HEK293 (cell line): ENCODE data around the gene PLD6.

Source experiments
- CTCF ChIA-PET: fragments of 350-600 bp; formaldehyde crosslinking; extraction: SDS; loops from one replicate; lab custom pipeline; 2021; ENCODE audit warnings: antibody characterized with exemption; lab: Yijun Ruan, JAX
- POLR2A ChIA-PET: fragments of 300-600 bp; formaldehyde crosslinking; extraction: SDS; loops from one replicate; lab custom pipeline; 2020; ENCODE audit warnings: antibody characterized with exemption, inconsistent platforms; lab: Yijun Ruan, JAX
- H3K27ac ChIP-seq: fragments of 200-500 bp; sonication (Bioruptor generic); 2 replicates; pipeline ENCODE4 v1.5.1; 2014; ENCODE audit warnings: low read depth, low read length, control low read depth, inconsistent platforms; ENCODE audit errors: extremely low read depth
- H3K36me3 ChIP-seq, 2 experiments: fragments of 200-500 bp in 1 of 2; sonication (Bioruptor generic) in 1 of 2; 1 replicate in 1 of 2; 2 replicates in 1 of 2; pipeline ENCODE4 v1.5.1; 2014 to 2017; ENCODE audit warnings: inconsistent platforms in 2 of 2, low read length in 2 of 2; ENCODE audit not compliant: control insufficient read depth in 2 of 2, insufficient read depth in 1 of 2
- H3K4me1 ChIP-seq: fragments of 200-500 bp; sonication (Bioruptor generic); 2 replicates; pipeline ENCODE4 v1.5.1; 2014; ENCODE audit warnings: mild to moderate bottlenecking, low read length, inconsistent platforms; ENCODE audit not compliant: control insufficient read depth, insufficient read depth
- H3K4me3 ChIP-seq: 2 replicates; pipeline ENCODE4 v1.5.1; 2011; ENCODE audit warnings: low read depth, mild to moderate bottlenecking, control low read depth, low read length, moderate library complexity
- H3K9me3 ChIP-seq: fragments of 200-500 bp; sonication (Bioruptor generic); 2 replicates; pipeline ENCODE4 v1.5.1; 2014; ENCODE audit warnings: low read depth, low read length, inconsistent platforms; ENCODE audit not compliant: control insufficient read depth, insufficient read depth
- BCL6B ChIP-seq: fragments of 450-650 bp; formaldehyde crosslinking; IDR thresholded peaks from 2 replicates; pipeline ENCODE4 v1.5.1; 2017; ENCODE audit warnings: missing biosample characterization, missing genetic modification characterization
- EGR2 ChIP-seq: fragments of 450-650 bp; formaldehyde crosslinking; IDR thresholded peaks from 2 replicates; pipeline ENCODE4 v1.5.1; 2016; ENCODE audit warnings: low read depth, missing biosample characterization, missing genetic modification characterization
- KLF9 ChIP-seq: fragments of 450-650 bp; formaldehyde crosslinking; IDR thresholded peaks from 2 replicates; pipeline ENCODE4 v1.5.1; 2016; ENCODE audit warnings: missing biosample characterization, missing genetic modification characterization, low read depth
- OVOL3 ChIP-seq: fragments of 450-650 bp; formaldehyde crosslinking; IDR thresholded peaks from 2 replicates; pipeline ENCODE4 v1.5.1; 2016; ENCODE audit warnings: missing biosample characterization, missing genetic modification characterization
- REST ChIP-seq: fragments of 450-650 bp; formaldehyde crosslinking; IDR thresholded peaks from 2 replicates; pipeline ENCODE4 v1.5.1; 2016; ENCODE audit warnings: missing biosample characterization, missing genetic modification characterization
- YY1 ChIP-seq: fragments of 450-650 bp; formaldehyde crosslinking; IDR thresholded peaks from 2 replicates; pipeline ENCODE4 v1.5.1; 2018; ENCODE audit warnings: missing biosample characterization, missing genetic modification characterization
- ZFHX2 ChIP-seq: fragments of 450-650 bp; formaldehyde crosslinking; conservative IDR thresholded peaks from 2 replicates; pipeline ENCODE4 v1.5.1; 2016; ENCODE audit warnings: missing biosample characterization, missing genetic modification characterization
- ZFP41 ChIP-seq: fragments of 450-650 bp; formaldehyde crosslinking; IDR thresholded peaks from 2 replicates; pipeline ENCODE4 v1.5.1; 2016; ENCODE audit warnings: missing biosample characterization, missing genetic modification characterization, borderline replicate concordance
- ZNF184 ChIP-seq: fragments of 450-650 bp; IDR thresholded peaks from 2 replicates; pipeline ENCODE4 v1.5.1; 2018; ENCODE audit warnings: missing biosample characterization, mild to moderate bottlenecking, missing genetic modification characterization
- ZNF248 ChIP-seq: fragments of 450-650 bp; formaldehyde crosslinking; IDR thresholded peaks from 2 replicates; pipeline ENCODE4 v1.5.1; 2017; ENCODE audit warnings: missing biosample characterization, missing genetic modification characterization
- ZNF473 ChIP-seq: fragments of 450-650 bp; formaldehyde crosslinking; IDR thresholded peaks from 2 replicates; pipeline ENCODE4 v1.5.1; 2017; ENCODE audit warnings: missing biosample characterization, missing genetic modification characterization
- ZNF521 ChIP-seq: fragments of 450-650 bp; formaldehyde crosslinking; IDR thresholded peaks from 2 replicates; pipeline ENCODE4 v1.5.1; 2017; ENCODE audit warnings: missing biosample characterization, mild to moderate bottlenecking, missing genetic modification characterization
- ZNF530 ChIP-seq: fragments of 450-650 bp; formaldehyde crosslinking; IDR thresholded peaks from 2 replicates; pipeline ENCODE4 v1.5.1; 2016; ENCODE audit warnings: low read depth, missing biosample characterization, missing genetic modification characterization
- ZNF549 ChIP-seq: fragments of 450-650 bp; IDR thresholded peaks from 2 replicates; pipeline ENCODE4 v1.5.1; 2018; ENCODE audit warnings: missing biosample characterization, missing genetic modification characterization, mild to moderate bottlenecking, inconsistent platforms, moderate library complexity
- ZNF571 ChIP-seq: fragments of 450-650 bp; formaldehyde crosslinking; IDR thresholded peaks from 2 replicates; pipeline ENCODE4 v1.5.0; 2017; ENCODE audit warnings: missing biosample characterization, missing genetic modification characterization
- ZNF580 ChIP-seq: fragments of 450-650 bp; formaldehyde crosslinking; IDR thresholded peaks from 2 replicates; pipeline ENCODE4 v1.5.1; 2016; ENCODE audit warnings: missing biosample characterization, missing genetic modification characterization
- ZSCAN18 ChIP-seq: fragments of 450-650 bp; formaldehyde crosslinking; IDR thresholded peaks from 2 replicates; pipeline ENCODE4 v1.5.1; 2016; ENCODE audit warnings: missing biosample characterization, missing genetic modification characterization
- ZSCAN30 ChIP-seq: fragments of 450-650 bp; IDR thresholded peaks from 2 replicates; pipeline ENCODE4 v1.5.1; 2018; ENCODE audit warnings: missing biosample characterization, mild to moderate bottlenecking, missing genetic modification characterization, moderate library complexity
- TF ChIP-seq, protein P1 (sequence below): fragments of 450-650 bp; formaldehyde crosslinking; IDR thresholded peaks from 2 replicates; pipeline ENCODE4 v1.5.1; 2016; ENCODE audit warnings: missing biosample characterization, missing genetic modification characterization

Gene PLD6

DNA sequence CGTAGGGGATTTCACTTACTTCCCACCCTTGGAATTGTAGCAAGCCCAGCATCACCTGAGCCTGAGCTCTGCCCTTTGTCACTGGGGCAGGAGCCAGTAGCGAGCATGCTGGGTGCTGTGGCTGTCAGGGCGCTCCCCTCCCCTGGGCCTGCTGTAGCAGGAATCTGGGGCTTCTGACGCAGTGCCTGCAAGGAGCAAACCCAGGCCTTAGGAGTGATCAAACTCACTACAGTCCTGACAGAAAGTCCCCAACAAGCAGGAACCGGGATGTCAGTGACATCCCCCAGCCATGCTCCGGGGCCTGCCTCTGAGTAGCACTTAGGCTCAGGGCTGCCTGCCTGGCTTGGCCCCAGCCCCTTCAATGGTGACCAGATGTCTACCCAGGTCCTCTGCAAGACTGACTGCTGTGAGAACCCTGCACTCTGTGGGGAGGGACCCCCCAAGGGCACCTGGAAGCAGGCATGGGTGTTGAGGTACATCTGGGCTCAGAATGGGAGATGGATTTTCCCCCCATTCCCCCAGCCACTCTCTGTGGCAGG is 23.5 kb downstream of the PLD6 start (continued):
- no peak for TF ChIP-seq REST (tag by site-specific recombination)
- TF ChIP-seq BCL6B (tag by site-specific recombination): no peak
- no peak for TF ChIP-seq ZNF248 (tag by site-specific recombination)
- TF ChIP-seq YY1 (tag by site-specific recombination): no peak
- no peak for TF ChIP-seq ZNF530 (tag by site-specific recombination)

- CTCF ChIA-PET: interaction anchor here (0.5 to 0.9 kb wide), 3 partner anchors 18 to 264 kb away, joined by 3 to 4 read pairs (median 4); no protein-coding TSS in a partner anchor
- TF ChIP-seq ZSCAN30: no peak
- peak; percentile 80 for TF ChIP-seq ZFHX2
- peak; percentile 45; the same call in 1 of the 2 replicates for TF ChIP-seq EGR2 (tag by site-specific recombination)
- Histone ChIP-seq H3K27ac (no peak overlapping the region), H3K4me1 (no peaks in the 10 kb centered on the region), H3K9me3 (no peaks in the 10 kb centered on the region), H3K36me3 (peaks cover 18 to 93% of the 10 kb centered on the region in 2 experiments), H3K4me3 (no peak overlapping the region)
- POLR2A ChIA-PET: no interaction called here
Observed at GRCh38 chr17:17181666-17182597, 24.2 kb downstream of the PLD6 start.

GRCh38 chr17:17180741-17181525 is 25.2 kb downstream of the PLD6 start:
- H3K9me3 ChIP-seq: no peaks in the 10 kb centered on the region
- POLR2A ChIA-PET: no interaction called here
- no peaks in the 10 kb centered on the region for H3K4me1 ChIP-seq
- H3K36me3 ChIP-seq: peaks cover 18 to 93% of the 10 kb centered on the region in 2 experiments
- no peak overlapping the region for H3K27ac ChIP-seq
- H3K4me3 ChIP-seq: no peak overlapping the region
- CTCF ChIA-PET: interaction anchor here (0.9 to 1.7 kb wide), 2 partner anchors 40 to 180 kb away, joined by 3 to 7 read pairs; no protein-coding TSS in a partner anchor
- TF ChIP-seq ZNF473 (tag by site-specific recombination) (no peak), ZFP41 (tag by site-specific recombination) (no peak), OVOL3 (tag by site-specific recombination) (no peak), ZNF549 (tag by site-specific recombination) (no peak), ZSCAN18 (tag by site-specific recombination) (no peak), ZNF580 (tag by site-specific recombination) (no peak), ZNF521 (no peak), ZNF571 (tag by site-specific recombination) (no peak), ZNF184 (tag by site-specific recombination) (no peak), KLF9 (no peak)
- TF ChIP-seq, protein P1, sequence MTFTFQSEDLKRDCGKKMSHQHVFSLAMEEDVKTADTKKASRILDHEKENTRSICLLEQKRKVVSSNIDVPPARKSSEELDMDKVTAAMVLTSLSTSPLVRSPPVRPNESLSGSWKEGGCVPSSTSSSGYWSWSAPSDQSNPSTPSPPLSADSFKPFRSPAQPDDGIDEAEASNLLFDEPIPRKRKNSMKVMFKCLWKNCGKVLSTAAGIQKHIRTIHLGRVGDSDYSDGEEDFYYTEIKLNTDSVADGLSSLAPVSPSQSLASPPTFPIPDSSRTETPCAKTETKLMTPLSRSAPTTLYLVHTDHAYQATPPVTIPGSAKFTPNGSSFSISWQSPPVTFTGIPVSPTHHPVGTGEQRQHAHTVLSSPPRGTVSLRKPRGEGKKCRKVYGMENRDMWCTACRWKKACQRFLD (tag by site-specific recombination): no peak
